ENCODE data around the gene FSTL4. TPM values are rescaled to one million over a fixed set of nuclear protein-coding genes. Genes with fewer than 3 reads are reported as not detected.

Gene FSTL4
- total and polyA plus RNA-seq, 2 donors from 2014 or later, result 0.09 to 4.0 TPM

DNA sequence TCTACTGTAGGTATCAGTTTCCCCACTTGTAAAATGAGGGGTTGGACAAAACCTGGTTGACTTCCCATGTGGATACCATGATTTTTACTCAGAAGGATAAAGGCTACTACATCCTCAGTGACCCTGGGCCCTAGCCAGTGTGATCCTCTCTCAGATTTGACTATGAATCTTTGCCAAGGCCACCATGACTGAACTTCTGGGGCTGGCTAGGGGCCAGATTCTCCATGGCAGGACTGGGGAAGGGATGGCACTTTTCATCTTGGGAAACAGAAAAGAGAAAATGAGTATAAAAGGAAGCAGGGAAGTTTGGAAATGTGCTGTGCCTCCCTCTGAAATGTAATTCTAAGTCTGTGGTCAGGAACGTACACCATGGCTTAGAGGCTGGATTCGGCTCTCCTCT is 1.4 kb upstream of the FSTL4 start:
- FAIRE-seq (no peak), DNase-seq (no peak)
- Histone ChIP-seq H3K27ac (ENCODE audit: low read depth in 2 of 2, low read length in 2 of 2) (no peak overlapping the region), H3K9ac (ENCODE audit: low read length in 3 of 3) (no peak overlapping the region), H3K27me3 (ENCODE audit: control insufficient read depth, insufficient read depth, low read length) (peaks cover 24% of the 10 kb centered on the region), H3K9me3 (ENCODE audit: control insufficient read depth in 2 of 3, insufficient read depth in 1 of 3, low read length in 3 of 3) (no peaks in the 10 kb centered on the region), H3K36me3 (ENCODE audit: control insufficient read depth in 2 of 3, insufficient read depth in 3 of 3, low read length in 3 of 3) (no peaks in the 10 kb centered on the region), H3K4me1 (ENCODE audit: control insufficient read depth in 2 of 3, insufficient read depth in 2 of 3, low read depth in 1 of 3, low read length in 3 of 3) (peaks cover 0 to 11% (median 0%) of the 10 kb centered on the region in 3 donors), H3K4me3 (ENCODE audit: low read length in 3 of 3) (no peak overlapping the region)
- TF ChIP-seq, protein P1, sequence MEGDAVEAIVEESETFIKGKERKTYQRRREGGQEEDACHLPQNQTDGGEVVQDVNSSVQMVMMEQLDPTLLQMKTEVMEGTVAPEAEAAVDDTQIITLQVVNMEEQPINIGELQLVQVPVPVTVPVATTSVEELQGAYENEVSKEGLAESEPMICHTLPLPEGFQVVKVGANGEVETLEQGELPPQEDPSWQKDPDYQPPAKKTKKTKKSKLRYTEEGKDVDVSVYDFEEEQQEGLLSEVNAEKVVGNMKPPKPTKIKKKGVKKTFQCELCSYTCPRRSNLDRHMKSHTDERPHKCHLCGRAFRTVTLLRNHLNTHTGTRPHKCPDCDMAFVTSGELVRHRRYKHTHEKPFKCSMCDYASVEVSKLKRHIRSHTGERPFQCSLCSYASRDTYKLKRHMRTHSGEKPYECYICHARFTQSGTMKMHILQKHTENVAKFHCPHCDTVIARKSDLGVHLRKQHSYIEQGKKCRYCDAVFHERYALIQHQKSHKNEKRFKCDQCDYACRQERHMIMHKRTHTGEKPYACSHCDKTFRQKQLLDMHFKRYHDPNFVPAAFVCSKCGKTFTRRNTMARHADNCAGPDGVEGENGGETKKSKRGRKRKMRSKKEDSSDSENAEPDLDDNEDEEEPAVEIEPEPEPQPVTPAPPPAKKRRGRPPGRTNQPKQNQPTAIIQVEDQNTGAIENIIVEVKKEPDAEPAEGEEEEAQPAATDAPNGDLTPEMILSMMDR (IDR thresholded peaks at IDR 0.05; ENCODE audit: borderline replicate concordance, extremely low read depth, insufficient read depth), result no peak
- intact Hi-C loops (cut with DNase I), result no loop called here

DNA sequence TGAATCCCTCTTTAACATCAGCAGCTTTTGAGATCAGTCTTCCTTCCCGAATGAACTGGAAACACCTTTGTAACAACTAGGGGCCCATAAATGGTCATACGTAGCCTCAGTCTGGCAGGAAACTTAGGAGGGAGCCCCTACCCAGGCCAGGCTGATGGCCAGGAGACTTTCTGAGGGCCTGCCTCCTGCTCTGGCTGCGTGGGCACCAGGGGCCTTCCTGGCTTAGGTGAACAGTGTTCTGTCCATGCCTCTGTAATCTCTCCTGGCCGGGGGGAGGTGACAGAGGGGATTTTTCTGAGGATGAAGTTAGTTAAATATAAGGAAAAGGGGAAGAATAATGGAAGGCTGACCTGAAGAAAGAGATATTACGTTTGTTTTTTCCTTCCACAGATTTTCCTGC is 843 bp upstream of the FSTL4 start:
- Histone ChIP-seq H3K27ac (ENCODE audit: low read depth in 2 of 2, low read length in 2 of 2) (no peak overlapping the region), H3K4me3 (ENCODE audit: low read length in 3 of 3) (no peak overlapping the region), H3K27me3 (ENCODE audit: control insufficient read depth, insufficient read depth, low read length) (peaks cover 30% of the 10 kb centered on the region), H3K9ac (ENCODE audit: low read length in 3 of 3) (no peak overlapping the region), H3K9me3 (ENCODE audit: control insufficient read depth in 2 of 3, insufficient read depth in 1 of 3, low read length in 3 of 3) (peaks cover 0 to 1% (median 0%) of the 10 kb centered on the region in 3 donors), H3K36me3 (ENCODE audit: control insufficient read depth in 2 of 3, insufficient read depth in 3 of 3, low read length in 3 of 3) (no peaks in the 10 kb centered on the region), H3K4me1 (ENCODE audit: control insufficient read depth in 2 of 3, insufficient read depth in 2 of 3, low read depth in 1 of 3, low read length in 3 of 3) (peaks cover 0 to 11% (median 0%) of the 10 kb centered on the region in 3 donors)
- FAIRE-seq (no peak), DNase-seq (peak in 1 of 5 donors; percentile 36)
- TF ChIP-seq, protein P1 (IDR thresholded peaks at IDR 0.05; ENCODE audit: borderline replicate concordance, extremely low read depth, insufficient read depth), result no peak
- intact Hi-C loops (cut with DNase I), result no loop called here

DNA sequence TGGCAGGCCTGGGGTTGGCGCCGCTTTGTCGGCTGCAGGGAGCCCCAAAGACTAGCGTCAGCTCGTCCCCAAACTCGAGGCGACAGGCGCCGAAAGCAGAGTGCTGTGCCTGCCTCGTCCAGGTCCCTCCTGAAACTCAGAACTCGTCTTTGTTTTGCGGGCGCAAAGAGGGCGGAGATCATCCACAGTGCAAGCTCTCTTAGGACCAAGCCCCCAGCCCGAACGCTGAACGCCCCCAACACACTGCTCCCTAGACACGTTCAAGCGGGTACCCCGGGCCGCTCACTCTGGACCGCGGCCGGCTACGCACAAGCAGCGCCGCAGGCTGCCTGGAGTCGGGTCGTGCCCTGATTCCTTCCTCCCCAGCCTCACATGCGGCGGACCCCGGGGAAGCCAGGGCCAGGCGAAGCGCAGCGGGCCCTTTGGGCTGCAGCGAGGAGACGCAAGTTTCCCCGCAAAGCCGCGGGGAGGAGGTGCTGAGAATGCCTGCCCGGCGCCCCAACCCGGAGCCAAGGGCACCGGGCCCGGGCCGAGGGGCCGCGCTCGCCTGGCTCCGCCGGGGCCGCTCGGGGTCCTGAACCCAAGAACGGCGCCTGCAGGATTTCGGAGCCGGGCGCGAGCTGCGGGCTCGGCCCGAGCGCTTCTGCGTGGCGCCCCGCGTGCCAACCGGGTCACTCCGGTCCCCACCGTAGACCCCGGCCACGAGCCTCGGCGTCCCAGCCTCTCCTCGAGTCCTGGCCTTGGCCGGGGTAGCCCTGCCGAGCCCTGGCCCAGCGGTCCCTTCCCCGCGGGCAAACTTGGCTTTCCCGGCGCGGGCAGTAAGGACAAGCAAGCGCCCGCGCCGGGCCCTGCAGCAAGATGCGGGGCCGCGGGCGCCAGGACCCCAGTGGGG is 738 bp downstream of the FSTL4 start:
- peaks cover 0 to 1% (median 0%) of the 10 kb centered on the region in 3 donors for H3K9me3 ChIP-seq (ENCODE audit: control insufficient read depth in 2 of 3, insufficient read depth in 1 of 3, low read length in 3 of 3)
- H3K4me3 ChIP-seq (ENCODE audit: low read length in 3 of 3), result peak overlapping the region in 1 of 3 donors; percentile 42
- H3K9ac ChIP-seq (ENCODE audit: low read length in 3 of 3), result no peak overlapping the region
- peak in 3 of 5 donors; percentile 17 to 73 (median 37) for DNase-seq
- TF ChIP-seq, protein P1 (IDR thresholded peaks at IDR 0.05; ENCODE audit: borderline replicate concordance, extremely low read depth, insufficient read depth), result no peak
- intact Hi-C loops (cut with DNase I), result no loop called here
- FAIRE-seq, result no peak
- no peaks in the 10 kb centered on the region for H3K36me3 ChIP-seq (ENCODE audit: control insufficient read depth in 2 of 3, insufficient read depth in 3 of 3, low read length in 3 of 3)
- peaks cover 0 to 13% (median 0%) of the 10 kb centered on the region in 3 donors for H3K4me1 ChIP-seq (ENCODE audit: control insufficient read depth in 2 of 3, insufficient read depth in 2 of 3, low read depth in 1 of 3, low read length in 3 of 3)
- no peak overlapping the region for H3K27ac ChIP-seq (ENCODE audit: low read depth in 2 of 2, low read length in 2 of 2)
- H3K27me3 ChIP-seq (ENCODE audit: control insufficient read depth, insufficient read depth, low read length), result peaks cover 32% of the 10 kb centered on the region
